Esophagus squamous epithelium (tissue), 5 donors: ENCODE results near the gene NR2F1-AS1. TPM values are rescaled to one million over a fixed set of nuclear protein-coding genes. Genes with fewer than 3 reads are reported as not detected.

Experiments used
- DNase-seq: peaks from one replicate; lab custom pipeline; 2025; lab: John Stamatoyannopoulos, UW
- H3K27ac ChIP-seq, 4 donors: fragments of 200-600 bp; sonication (generic); one replicate each; pipeline ENCODE4 v1.5.1; 2016 to 2019; ENCODE audit warnings: mild to moderate bottlenecking in 1 of 4
- H3K27me3 ChIP-seq, 4 donors: fragments of 200-600 bp; sonication (generic); 1 replicate in 3 of 4; 2 replicates in 1 of 4; pipeline versions ENCODE4 v1.5.1 to v1.6.0; 2017 to 2021; ENCODE audit warnings: antibody characterized with exemption in 1 of 4
- H3K36me3 ChIP-seq, 3 donors: fragments of 200-600 bp; sonication (generic); one replicate each; pipeline ENCODE4 v1.5.1; 2016 to 2019
- H3K4me1 ChIP-seq, 3 donors: fragments of 200-600 bp; sonication (generic); one replicate each; pipeline ENCODE4 v1.5.1; 2017 to 2019
- H3K4me3 ChIP-seq, 4 donors: fragments of 200-600 bp; sonication (generic); 1 replicate in 3 of 4; 2 replicates in 1 of 4; pipeline ENCODE4 v1.5.1; 2016 to 2019; ENCODE audit warnings: mild to moderate bottlenecking in 2 of 4, moderate library complexity in 1 of 4
- H3K9me3 ChIP-seq, 3 donors: fragments of 200-600 bp; sonication (generic); one replicate each; pipeline ENCODE4 v1.5.1; 2016 to 2019
- POLR2A ChIP-seq, 4 donors: fragments of 450-650 bp; IDR thresholded peaks; one replicate each; pipeline ENCODE4 v1.6.1; 2017; ENCODE audit warnings: antibody characterized with exemption in 4 of 4, mild to moderate bottlenecking in 4 of 4, moderate library complexity in 3 of 4
- WGBS, 2 donors: methylation state at CpG; one replicate each; pipeline ENCODE4 v1.1.5; 2018; 5-methylcytosine and 5-hydroxymethylcytosine counted together
- intact Hi-C: fragments of 100-400 bp; cut with DNase I; formaldehyde crosslinking; loops from one replicate; pipeline ENCODE4 v1.15.0; 2022
- total RNA-seq, 4 donors: library from RNA; depleted of rRNA; stranded (reverse); fragments of >200 nt; gene quantifications; one replicate each; pipeline ENCODE4 v1.1.0, GENCODE V29; 2016
- TF ChIP-seq, protein P1 (sequence below), 6 experiments: fragments of 450-650 bp in 4 of 6; fragments of 200-600 bp in 2 of 6; sonication (generic) in 2 of 6; IDR thresholded peaks; one replicate each; pipeline ENCODE4 v1.5.1; 2016 to 2019; ENCODE audit warnings: antibody characterized with exemption in 6 of 6, mild to moderate bottlenecking in 4 of 6, moderate library complexity in 4 of 6
- donor health status: DM: yes; HTN: yes; CAD: no.

The NR2F1-AS1 gene
- total RNA-seq, 4 donors from 2014 or later, result 0.49 to 11.3 (median 1.5) TPM

DNA sequence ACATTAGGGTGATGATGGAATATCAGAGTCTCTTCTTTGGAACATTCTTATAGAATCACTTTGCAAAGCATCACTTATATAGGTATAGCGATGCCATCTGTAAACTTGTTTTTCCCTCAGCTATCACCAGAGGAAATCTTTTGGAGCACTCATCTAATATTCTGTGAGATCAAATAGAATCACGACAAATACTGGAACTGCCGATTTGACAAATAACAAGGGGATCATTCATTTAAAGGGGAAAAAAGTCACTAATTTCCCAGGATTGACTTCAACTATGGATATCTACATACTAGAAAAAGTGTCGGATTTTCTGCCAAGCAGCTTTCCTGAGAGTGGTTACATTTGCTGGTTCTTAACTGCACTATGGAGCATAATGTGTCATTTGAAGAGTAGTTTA is 178.6 kb downstream of the NR2F1-AS1 start:
- no peaks in the 10 kb centered on the region for H3K36me3 ChIP-seq
- TF ChIP-seq, protein P1, sequence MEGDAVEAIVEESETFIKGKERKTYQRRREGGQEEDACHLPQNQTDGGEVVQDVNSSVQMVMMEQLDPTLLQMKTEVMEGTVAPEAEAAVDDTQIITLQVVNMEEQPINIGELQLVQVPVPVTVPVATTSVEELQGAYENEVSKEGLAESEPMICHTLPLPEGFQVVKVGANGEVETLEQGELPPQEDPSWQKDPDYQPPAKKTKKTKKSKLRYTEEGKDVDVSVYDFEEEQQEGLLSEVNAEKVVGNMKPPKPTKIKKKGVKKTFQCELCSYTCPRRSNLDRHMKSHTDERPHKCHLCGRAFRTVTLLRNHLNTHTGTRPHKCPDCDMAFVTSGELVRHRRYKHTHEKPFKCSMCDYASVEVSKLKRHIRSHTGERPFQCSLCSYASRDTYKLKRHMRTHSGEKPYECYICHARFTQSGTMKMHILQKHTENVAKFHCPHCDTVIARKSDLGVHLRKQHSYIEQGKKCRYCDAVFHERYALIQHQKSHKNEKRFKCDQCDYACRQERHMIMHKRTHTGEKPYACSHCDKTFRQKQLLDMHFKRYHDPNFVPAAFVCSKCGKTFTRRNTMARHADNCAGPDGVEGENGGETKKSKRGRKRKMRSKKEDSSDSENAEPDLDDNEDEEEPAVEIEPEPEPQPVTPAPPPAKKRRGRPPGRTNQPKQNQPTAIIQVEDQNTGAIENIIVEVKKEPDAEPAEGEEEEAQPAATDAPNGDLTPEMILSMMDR (IDR thresholded peaks at IDR 0.05), result no peak
- no peak for TF ChIP-seq POLR2A (IDR thresholded peaks at IDR 0.05)
- no peak overlapping the region for H3K27ac ChIP-seq
- 80 to 89% methylated on average over 4 of the region's 4 CpGs for WGBS, 2 donors
- no peak for DNase-seq
- no peak overlapping the region for H3K4me3 ChIP-seq
- no peaks in the 10 kb centered on the region for H3K9me3 ChIP-seq
- no peaks in the 10 kb centered on the region for H3K4me1 ChIP-seq
- intact Hi-C loops, result no loop called here
- H3K27me3 ChIP-seq, result no peaks in the 10 kb centered on the region

DNA sequence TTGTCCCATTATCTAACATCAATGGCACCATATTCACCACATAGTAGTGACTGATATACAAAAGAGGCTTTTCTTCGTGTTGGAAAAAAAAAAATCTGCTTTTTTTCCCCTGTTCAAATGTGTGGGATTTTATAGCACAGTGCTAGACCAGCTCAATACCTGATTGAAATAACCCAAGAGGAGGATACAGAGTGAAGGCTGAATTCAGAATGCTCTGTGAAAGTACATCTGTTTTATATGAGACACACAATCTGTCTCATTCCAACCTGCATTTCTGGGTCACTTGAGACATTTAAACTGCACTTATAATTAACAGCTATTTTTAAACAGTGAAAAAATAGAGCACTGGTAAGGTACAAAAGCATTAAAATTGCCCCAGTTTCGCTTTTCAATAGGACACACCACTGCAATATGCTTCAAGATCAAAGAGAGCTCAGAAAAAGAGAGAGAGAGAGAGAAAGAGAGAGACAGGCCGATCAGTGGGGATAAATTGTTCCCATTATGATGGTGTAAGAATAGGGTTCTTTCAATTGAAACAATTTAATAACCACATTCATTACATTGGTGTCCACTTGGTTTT is 179.3 kb downstream of the NR2F1-AS1 start:
- 85% methylated on average over 3 of the region's 3 CpGs for WGBS, 2 donors

DNA sequence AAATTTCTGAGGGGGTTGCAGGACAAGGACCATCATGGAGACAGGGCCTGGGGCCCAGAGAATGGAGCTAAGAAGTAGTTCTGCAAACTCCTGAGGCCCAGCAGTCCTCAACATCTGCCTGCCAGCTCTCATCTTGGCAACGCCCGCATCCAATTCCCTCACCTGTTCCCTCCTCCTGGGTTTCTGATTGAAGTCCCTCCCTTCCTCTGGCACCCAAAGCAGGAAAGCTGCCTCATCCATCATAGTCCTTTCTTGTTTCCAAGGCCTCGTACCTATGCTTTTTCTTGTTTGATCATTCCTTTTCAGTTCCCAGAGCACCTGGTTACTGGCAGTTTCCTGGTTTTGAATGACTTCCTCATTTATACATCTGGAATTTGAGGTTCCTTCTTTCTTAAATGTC is 181.3 kb downstream of the NR2F1-AS1 start:
- DNase-seq, result no peak
- intact Hi-C loops, result no loop called here
- Histone ChIP-seq H3K27me3 (no peaks in the 10 kb centered on the region), H3K4me3 (no peak overlapping the region), H3K27ac (no peak overlapping the region), H3K36me3 (no peaks in the 10 kb centered on the region), H3K9me3 (no peaks in the 10 kb centered on the region), H3K4me1 (no peaks in the 10 kb centered on the region)
- TF ChIP-seq, protein P1 (IDR thresholded peaks at IDR 0.05), result no peak
- 35 to 57% methylated on average over 3 of the region's 3 CpGs for WGBS, 2 donors

More for the DNA sequence above, 179.3 kb downstream of the NR2F1-AS1 start:
- Histone ChIP-seq H3K27me3 (no peaks in the 10 kb centered on the region), H3K36me3 (no peaks in the 10 kb centered on the region), H3K27ac (no peak overlapping the region), H3K9me3 (no peaks in the 10 kb centered on the region), H3K4me3 (no peak overlapping the region), H3K4me1 (no peaks in the 10 kb centered on the region)
- TF ChIP-seq POLR2A (IDR thresholded peaks at IDR 0.05), result no peak
- TF ChIP-seq, protein P1 (IDR thresholded peaks at IDR 0.05), result no peak
- intact Hi-C loops, result no loop called here
- no peak for DNase-seq

DNA sequence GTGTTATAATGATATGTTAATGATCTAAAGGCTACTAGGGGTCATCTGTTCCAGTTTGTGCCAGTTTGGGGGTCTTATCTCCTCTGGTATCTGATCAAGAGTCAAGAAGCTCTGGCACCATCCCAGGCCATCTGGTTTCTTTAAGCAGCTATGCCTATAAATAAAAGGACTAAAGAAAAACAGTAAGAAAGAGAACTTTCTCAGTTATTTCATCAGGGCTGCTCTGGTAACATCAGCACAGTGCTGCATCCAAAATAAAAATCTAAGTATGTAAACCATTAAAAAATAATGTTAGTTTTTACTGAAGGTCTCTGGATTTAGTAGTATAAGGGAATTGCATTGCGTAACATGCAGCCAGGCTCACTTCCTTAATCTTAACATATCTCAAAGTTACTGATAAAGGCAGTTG is 185.0 kb downstream of the NR2F1-AS1 start:
- no peaks in the 10 kb centered on the region for H3K4me1 ChIP-seq
- H3K27me3 ChIP-seq, result no peaks in the 10 kb centered on the region
- H3K36me3 ChIP-seq, result no peaks in the 10 kb centered on the region
- no peak overlapping the region for H3K27ac ChIP-seq
- H3K9me3 ChIP-seq, result no peaks in the 10 kb centered on the region
- intact Hi-C loops, result no loop called here
- no peak for DNase-seq
- WGBS, 2 donors, result 88 to 90% methylated on average over 1 of the region's 1 CpG
- H3K4me3 ChIP-seq, result no peak overlapping the region
- TF ChIP-seq POLR2A (IDR thresholded peaks at IDR 0.05), result no peak
- TF ChIP-seq, protein P1 (IDR thresholded peaks at IDR 0.05), result no peak

DNA sequence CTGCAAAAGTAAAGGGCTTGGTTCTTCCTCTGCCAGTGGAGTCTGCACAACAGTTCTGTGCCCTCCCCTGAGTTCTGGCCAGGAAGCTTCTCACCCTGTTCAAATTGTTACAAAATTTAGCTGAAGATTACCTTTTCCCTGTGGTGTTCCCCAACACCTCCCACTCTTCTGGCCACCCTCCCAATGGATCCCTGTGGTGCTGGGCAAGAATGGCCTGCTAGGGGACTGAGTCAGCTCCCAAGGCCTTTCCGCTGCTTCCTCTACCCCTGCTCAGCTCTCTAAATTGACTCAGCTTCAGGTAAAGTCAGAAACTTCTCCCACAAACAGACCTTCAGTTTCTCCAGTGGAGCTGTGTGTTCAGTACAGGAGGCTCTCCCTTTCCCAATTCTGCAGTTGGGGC is 186.0 kb downstream of the NR2F1-AS1 start:
- intact Hi-C loops, result no loop called here
- DNase-seq, result no peak
- no peaks in the 10 kb centered on the region for H3K27me3 ChIP-seq
- TF ChIP-seq, protein P1 (IDR thresholded peaks at IDR 0.05), result no peak
- H3K4me3 ChIP-seq, result no peak overlapping the region
- no peaks in the 10 kb centered on the region for H3K36me3 ChIP-seq
- H3K4me1 ChIP-seq, result no peaks in the 10 kb centered on the region
- no peak overlapping the region for H3K27ac ChIP-seq
- no peaks in the 10 kb centered on the region for H3K9me3 ChIP-seq
- 93 to 100% methylated on average over 1 of the region's 1 CpG for WGBS, 2 donors
